Stimulated activated CD4-positive, alpha-beta T cell treated with anti-CD3 and anti-CD28 coated beads, Interleukin-1b, Interleukin-23, amount 100 ng/mL, for 1 hour (primary cell): ENCODE measurements around the gene TTC9.

ENCODE experiments used
- DNase-seq, 2 donors: peaks; one replicate each; pipeline ENCODE4 v3.0.0-alpha.2; 2020; ENCODE audit warnings: low read depth in 2 of 2

The TTC9 gene

DNA sequence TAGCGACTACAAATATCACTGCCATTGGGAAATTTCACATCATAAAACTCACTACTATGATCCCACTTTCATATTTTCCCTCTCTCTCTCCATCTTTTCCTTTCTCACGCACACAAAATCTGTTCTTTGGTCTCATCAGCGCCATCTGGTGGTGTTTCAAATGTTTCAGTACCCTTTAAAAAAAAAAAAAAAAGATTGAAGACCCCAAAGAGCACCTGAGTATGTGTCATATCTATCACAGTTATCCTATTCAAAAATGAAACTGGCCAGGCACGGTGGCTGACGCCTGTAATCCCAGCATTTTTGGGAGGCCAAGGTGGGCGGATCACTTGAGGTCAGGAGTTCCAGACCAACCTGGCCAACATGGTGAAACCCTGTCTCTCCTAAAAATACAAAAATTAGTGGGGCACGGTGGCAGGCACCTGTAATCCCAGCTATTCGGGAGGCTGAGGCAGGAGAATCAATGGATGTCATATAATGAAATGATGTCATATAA is 72.4 kb downstream of the TTC9 start:
- DNase-seq, result peak in 1 of 2 donors; percentile 6

DNA sequence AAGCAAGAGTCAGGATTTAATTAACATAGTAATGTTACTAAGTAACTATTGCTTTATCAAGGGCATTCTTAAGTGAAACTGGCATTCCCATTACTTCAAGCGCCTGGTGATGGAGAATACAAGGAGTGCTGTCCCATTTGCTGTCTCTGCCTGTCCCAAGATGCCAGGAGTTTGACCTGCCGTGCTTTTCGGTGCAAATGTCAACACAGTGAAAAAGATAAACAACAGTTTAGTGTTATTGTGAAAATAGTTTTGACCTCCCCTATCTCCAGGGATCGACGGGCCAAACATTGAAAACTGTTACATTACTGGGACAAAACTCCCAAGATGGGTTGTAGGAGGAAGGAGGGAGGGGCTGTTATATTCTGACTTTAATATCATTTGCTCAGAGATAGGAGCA is 74.8 kb downstream of the TTC9 start:
- DNase-seq, result no peak

DNA sequence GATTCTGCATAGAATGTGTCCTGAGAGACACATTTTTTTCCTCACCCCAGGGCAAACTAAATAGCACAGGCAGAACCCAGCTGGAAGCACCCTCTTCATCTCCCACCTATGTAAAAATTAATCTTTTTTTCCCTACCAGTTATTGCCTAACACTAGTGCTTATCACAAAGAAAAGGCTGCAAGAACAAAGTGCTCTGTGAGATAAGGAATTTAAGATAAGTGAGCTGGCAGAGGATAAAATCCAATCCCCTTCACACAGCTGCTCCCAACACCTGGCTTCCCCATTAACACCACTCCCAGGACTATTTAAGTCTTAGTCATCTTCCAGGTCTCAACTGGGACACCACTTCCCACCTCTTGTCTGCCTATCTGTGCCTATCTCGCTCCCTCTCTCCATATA is 75.2 kb downstream of the TTC9 start:
- DNase-seq, result no peak

DNA sequence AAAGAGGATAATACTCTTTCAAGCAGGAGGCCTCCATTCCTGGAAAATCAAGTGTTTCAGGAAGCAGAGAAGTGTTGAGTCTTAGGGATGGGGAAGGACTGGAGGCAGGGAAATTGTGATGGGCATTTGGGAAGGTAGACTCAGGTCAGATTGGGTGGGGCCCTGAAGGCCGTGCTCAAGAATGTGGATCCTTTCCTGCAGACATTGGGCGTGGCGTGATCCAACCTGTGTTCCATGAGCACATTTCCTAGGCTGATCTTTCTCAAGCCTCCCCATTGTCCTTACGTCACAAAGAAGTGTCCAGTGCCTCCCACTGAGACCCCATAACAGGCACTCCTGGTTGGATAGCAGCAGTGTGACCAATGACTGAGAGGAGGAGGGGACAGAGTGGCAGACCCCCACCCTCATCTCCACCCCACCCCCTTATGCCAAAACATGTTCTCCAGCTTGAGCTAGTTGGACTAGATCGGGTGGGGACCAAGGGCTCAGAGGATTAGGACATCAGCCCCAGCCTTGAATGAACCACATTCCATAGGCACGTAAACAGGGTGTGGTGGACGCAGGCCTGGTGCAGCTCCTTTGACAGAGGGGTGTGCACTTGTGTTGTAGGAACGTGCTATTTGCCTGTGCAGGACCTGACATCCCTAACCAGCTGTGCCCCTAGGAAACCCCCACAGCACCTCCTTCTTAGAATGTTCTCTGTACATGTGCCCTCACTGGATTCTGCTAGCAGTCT is 76.8 kb downstream of the TTC9 start:
- DNase-seq, result no peak

DNA sequence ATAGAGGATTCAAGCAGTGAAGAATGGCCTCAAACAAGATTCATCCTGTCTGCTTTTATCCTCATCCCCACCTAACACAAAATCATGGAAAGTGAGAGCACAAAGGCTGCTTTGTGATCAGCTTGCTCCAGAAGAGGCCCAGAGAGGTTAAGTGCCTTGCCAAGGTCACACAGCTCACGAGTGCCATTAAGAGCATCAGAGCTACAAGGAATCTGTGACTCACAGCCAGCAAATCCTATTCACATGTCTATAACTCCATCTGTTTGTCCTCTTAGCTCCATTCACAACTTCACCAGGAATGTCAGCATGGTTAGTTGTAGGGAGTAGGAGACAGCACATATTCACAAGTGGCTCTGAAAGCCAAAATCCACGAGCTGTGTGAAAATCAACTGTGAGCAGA is 79.8 kb downstream of the TTC9 start:
- DNase-seq, result no peak

DNA sequence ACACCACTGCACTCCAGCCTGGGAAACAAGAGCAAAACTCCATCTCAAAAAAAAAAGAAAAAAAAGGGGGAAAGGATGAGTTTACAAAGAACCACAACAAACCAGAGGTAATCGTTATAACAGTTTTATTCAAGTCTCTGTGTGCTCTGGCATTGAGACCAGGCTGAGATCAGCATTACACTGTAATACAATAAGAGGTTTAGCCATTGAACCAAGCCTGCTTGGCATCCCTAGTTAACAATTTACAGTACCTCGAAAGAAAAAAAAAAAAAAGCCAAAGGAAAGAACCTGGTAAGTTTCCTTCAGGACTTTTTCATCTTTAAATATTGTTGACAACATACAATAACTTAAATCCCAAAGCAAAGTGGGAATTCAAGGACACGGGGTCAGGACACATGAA is 80.7 kb downstream of the TTC9 start:
- DNase-seq, result no peak

DNA sequence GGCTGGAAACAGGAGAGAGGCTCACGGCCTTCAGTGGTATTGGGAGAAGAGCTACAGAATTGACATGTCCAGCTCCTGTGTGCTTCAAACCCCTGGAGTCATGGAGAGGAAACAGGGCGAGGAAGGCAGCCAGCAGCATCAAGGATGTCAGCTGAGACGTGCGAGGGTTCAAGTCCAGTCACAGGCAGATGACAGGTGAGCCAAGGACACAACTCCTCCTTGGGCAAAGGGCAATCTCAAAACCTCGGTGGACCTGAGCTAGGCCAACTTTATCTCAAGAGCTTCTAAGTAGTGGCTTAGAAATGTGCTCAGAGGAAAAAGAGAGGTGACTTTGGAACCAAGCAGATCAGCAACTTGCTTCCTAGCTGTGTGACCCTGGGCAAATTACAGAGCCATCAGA is 81.6 kb downstream of the TTC9 start:
- DNase-seq, result no peak

DNA sequence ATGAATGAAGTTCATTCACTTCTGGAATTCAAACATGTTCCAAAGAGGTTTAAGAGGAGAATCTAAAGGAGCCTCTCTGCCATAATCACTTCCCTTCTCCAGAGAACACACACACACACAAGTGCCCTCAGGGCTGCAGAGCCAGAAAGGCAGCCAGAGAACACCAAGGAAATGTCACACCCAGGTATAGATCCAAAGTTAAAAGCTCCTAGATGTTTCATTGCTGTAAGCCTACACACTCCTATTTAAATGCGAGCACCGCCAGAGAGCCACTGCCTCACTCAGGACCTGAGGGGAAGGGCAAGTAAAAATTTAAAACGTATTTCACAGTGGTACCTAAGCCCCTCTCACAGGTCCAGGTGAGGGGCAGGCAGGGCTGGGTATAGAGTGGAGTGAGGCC is 82.4 kb downstream of the TTC9 start:
- DNase-seq, result no peak

DNA sequence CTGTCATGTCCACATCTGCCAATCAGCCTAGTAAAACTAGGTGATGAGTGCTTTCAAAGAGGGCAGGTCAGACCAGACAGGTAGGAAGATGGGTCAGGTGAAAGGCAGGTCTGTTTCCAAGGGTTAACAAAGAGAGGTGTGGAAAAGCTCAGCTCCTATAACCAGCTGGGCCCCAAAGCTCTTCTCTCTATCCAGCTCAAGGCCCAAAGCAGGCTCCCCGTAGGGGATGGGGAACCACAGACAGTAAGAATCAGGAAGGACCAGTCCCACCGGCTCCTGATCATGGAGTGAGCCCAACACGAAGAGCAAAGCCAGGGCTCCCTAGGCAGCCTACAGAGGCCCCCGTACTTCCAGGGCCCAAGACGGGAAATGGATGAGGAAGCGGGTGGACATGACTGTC is 83.2 kb downstream of the TTC9 start:
- DNase-seq, result no peak
